HUES64 (cell line): ENCODE data around the gene PBOV1.

Source experiments
- H3K27ac ChIP-seq: 2 replicates; pipeline ENCODE4 v1.7.0; 2013; ENCODE audit warnings: low read depth, low read length, inconsistent platforms
- H3K27me3 ChIP-seq: 2 replicates; pipeline ENCODE4 v1.6.1; 2013; ENCODE audit warnings: mild to moderate bottlenecking, low read length; ENCODE audit not compliant: insufficient read depth
- H3K36me3 ChIP-seq: 2 replicates; pipeline ENCODE4 v1.6.1; 2013; ENCODE audit warnings: mild to moderate bottlenecking, low read length; ENCODE audit not compliant: insufficient read depth
- H3K4me1 ChIP-seq: 2 replicates; pipeline ENCODE4 v1.6.1; 2013; ENCODE audit warnings: mild to moderate bottlenecking, low read length, moderate library complexity; ENCODE audit not compliant: insufficient read depth
- H3K4me3 ChIP-seq: 2 replicates; pipeline ENCODE4 v1.5.1; 2013; ENCODE audit warnings: mild to moderate bottlenecking, low read length, moderate library complexity
- H3K9ac ChIP-seq: 2 replicates; pipeline ENCODE4 v1.6.1; 2013; ENCODE audit warnings: mild to moderate bottlenecking, low read depth, low read length
- H3K9me3 ChIP-seq: 2 replicates; pipeline ENCODE4 v1.6.1; 2013; ENCODE audit warnings: low read depth, low read length; ENCODE audit not compliant: insufficient read depth
- WGBS: fragments of 150-250, 120-280 bp; methylation state at CpG from one replicate; pipeline ENCODE4 v1.1.7; 2013; ENCODE audit warnings: missing lambda C conversion rate; 5-methylcytosine and 5-hydroxymethylcytosine counted together

Gene PBOV1

DNA sequence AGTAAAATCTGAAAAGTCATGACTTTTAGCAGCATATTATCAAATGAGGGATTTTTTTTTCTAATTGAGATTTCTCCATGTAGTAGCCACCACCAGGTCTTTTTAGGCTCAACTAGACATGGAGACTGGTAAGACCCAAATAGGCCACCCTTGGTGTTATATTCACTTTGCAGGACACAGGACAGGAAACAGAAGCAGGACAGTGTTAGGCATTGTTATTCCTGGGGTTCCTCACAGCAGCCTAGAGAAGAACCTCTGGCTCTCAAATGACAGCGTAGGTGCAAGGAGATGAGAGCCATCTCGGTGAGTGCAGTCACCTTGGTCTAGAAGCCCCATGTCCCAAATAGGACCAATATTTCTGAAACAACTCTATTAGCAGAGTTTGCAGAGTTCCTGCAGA, 19.2 kb upstream of the PBOV1 start:
- Histone ChIP-seq H3K4me1 (peaks cover 10% of the 10 kb centered on the region), H3K9ac (no peak overlapping the region), H3K36me3 (0 out of 2 replicates have a peak, but pooled peaks cover 3% of the 10 kb centered on the region), H3K27me3 (no peaks in the 10 kb centered on the region), H3K27ac (no peak overlapping the region), H3K9me3 (no peaks in the 10 kb centered on the region), H3K4me3 (no peak overlapping the region)
- WGBS = 78% methylated on average over 2 of the region's 2 CpGs

DNA sequence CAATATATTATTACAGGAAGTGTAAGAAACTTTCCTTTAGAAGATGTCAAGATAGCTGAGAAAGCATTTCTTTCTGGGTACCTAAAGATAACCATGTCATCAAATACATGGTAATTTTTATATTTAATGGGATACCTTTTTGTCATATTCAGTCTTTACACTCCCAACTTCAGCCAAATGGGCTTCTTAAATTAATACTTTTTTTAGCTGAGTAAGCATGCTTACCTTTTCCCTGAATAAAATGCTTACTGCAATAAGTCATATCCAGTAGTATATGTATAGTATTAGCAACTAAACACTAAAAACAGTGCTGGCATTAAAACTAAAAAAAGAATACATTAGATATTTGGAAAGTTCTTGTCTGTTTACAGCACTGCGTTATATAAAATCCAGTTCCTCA, 17.4 kb upstream of the PBOV1 start:
- peaks cover 10% of the 10 kb centered on the region for H3K4me1 ChIP-seq
- H3K4me3 ChIP-seq = no peak overlapping the region
- H3K36me3 ChIP-seq = 0 out of 2 replicates have a peak, but pooled peaks cover 3% of the 10 kb centered on the region
- no peak overlapping the region for H3K27ac ChIP-seq
- WGBS = 100% methylated on average over 1 of the region's 1 CpG
- no peak overlapping the region for H3K9ac ChIP-seq
- H3K27me3 ChIP-seq = no peaks in the 10 kb centered on the region
- H3K9me3 ChIP-seq = no peaks in the 10 kb centered on the region

DNA sequence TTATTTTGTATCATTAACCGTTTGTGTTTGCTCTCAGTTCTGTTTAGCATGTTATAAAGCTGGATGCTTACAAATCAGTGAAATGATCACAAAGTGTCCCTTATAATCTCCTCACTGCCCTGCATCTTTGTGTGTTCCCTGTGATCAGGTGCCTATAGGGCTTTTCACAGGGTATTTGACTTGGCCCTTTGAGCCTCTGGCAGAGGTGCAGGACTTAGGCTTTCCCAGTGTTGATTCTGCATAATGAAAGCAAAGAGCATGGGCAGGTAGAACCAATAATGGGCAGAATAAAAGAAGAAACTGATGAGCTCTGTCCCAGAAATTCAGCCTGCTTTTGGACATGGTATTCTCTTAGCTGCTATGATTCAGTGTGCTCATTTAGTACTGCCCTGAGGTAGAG, 16.9 kb upstream of the PBOV1 start:
- H3K9me3 ChIP-seq = no peaks in the 10 kb centered on the region
- no peak overlapping the region for H3K27ac ChIP-seq
- peaks cover 10% of the 10 kb centered on the region for H3K4me1 ChIP-seq
- WGBS = 86% methylated on average over 1 of the region's 1 CpG
- no peak overlapping the region for H3K4me3 ChIP-seq
- 0 out of 2 replicates have a peak, but pooled peaks cover 3% of the 10 kb centered on the region for H3K36me3 ChIP-seq
- no peaks in the 10 kb centered on the region for H3K27me3 ChIP-seq
- no peak overlapping the region for H3K9ac ChIP-seq

DNA sequence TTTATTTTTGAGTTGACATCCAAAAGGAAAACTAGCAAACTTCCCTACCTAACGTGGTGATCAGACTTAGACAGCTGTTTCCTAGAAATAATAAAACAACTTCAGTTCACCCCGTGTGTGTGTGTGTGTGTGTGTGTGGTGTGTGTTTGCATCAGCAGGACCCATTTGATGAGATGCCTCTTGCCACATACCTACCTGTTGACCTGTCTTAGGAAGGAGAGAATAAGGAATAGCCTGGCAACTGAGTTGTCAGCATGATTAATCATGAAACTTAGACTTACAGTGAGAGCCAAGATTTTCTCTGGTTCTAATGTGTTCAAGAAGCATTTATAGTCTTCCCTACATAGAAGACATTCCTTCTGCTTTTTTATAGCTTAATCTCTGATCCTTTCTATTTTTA, 16.1 kb upstream of the PBOV1 start:
- Histone ChIP-seq H3K27me3 (no peaks in the 10 kb centered on the region), H3K9ac (no peak overlapping the region), H3K36me3 (0 out of 2 replicates have a peak, but pooled peaks cover 3% of the 10 kb centered on the region), H3K9me3 (no peaks in the 10 kb centered on the region), H3K27ac (no peak overlapping the region), H3K4me3 (no peak overlapping the region), H3K4me1 (peaks cover 10% of the 10 kb centered on the region)
- WGBS = 73% methylated on average over 2 of the region's 2 CpGs

DNA sequence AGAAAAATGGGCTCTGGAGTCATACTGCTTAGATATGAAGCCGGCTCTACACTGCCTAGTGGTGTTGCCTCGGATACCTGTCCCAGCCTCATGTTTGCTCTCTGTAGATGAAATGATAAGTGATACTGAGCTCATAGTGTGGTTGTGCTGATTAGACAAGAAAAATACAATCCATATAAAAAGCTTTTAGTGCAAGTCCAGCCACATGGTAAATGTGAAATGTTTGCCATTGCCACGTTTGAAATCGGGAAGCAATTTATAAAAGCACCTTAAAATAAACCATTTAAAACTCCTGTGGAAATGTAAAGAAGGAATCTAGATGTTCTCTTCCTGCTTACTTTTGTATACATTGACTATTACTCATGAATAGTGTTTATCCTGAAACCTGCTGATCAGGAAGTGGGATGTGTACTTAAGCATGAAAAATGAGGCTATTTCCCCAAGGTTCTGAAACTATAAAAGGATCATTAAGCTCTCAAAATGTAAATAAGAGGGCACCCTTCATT, 13.1 kb upstream of the PBOV1 start:
- Histone ChIP-seq H3K36me3 (no peaks in the 10 kb centered on the region), H3K27me3 (no peaks in the 10 kb centered on the region), H3K4me1 (no peaks in the 10 kb centered on the region), H3K9ac (no peak overlapping the region), H3K27ac (no peak overlapping the region), H3K4me3 (no peak overlapping the region), H3K9me3 (no peaks in the 10 kb centered on the region)
- 89% methylated on average over 4 of the region's 4 CpGs for WGBS

DNA sequence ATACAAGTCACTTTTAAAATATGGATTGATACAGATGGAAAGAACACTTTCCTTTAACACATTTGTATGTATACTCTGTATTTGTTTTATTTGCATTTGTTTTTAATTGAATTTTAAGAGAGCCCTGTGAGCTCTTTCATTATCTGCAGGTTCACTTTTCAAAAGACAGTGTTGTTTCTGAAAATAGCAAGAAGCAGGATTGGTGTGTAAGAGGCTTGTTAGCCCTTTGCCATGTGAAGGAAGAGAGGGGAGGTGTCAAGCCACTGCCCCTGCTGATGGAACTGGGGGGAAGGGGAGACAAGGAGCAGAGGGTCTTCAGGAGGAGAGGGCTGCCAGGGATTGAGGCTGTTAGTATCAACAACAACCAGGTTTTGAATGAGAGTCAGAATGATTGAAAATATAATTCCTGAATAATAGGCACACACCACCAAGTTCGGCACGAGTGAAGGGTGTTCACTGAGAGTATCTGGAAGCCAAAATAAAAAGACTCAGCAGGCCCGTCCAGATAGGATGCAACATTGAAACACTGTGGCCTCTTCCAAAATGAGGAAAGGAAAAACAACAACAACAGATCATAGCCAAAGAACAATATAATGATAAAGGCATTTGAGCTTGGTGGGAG, 12.6 kb upstream of the PBOV1 start:
- Histone ChIP-seq H3K4me3 (no peak overlapping the region), H3K4me1 (no peaks in the 10 kb centered on the region), H3K9ac (no peak overlapping the region), H3K36me3 (no peaks in the 10 kb centered on the region), H3K27ac (no peak overlapping the region), H3K27me3 (no peaks in the 10 kb centered on the region), H3K9me3 (no peaks in the 10 kb centered on the region)
- WGBS = 96% methylated on average over 3 of the region's 3 CpGs

DNA sequence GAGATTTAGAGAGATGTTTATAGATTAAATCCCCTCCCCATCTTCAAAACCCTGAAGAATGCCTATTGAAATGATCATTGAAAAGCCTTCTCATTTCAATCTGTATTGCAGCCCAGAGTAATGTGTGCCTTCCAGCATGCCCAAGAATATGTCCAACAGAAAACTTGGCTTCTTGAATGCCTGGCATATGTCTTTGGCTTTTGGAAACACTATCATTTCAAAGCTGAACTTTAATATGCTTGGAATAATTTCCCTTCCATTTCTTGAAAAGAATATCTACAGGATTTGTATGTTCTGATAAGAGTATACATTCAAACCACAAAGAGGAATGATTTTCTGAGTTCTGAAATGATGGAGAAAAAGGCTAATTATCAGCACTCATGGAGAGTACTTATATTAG, 11.9 kb upstream of the PBOV1 start:
- no peaks in the 10 kb centered on the region for H3K4me1 ChIP-seq
- no peaks in the 10 kb centered on the region for H3K36me3 ChIP-seq
- no peak overlapping the region for H3K27ac ChIP-seq
- no peaks in the 10 kb centered on the region for H3K27me3 ChIP-seq
- no peaks in the 10 kb centered on the region for H3K9me3 ChIP-seq
- no peak overlapping the region for H3K9ac ChIP-seq
- H3K4me3 ChIP-seq = no peak overlapping the region

DNA sequence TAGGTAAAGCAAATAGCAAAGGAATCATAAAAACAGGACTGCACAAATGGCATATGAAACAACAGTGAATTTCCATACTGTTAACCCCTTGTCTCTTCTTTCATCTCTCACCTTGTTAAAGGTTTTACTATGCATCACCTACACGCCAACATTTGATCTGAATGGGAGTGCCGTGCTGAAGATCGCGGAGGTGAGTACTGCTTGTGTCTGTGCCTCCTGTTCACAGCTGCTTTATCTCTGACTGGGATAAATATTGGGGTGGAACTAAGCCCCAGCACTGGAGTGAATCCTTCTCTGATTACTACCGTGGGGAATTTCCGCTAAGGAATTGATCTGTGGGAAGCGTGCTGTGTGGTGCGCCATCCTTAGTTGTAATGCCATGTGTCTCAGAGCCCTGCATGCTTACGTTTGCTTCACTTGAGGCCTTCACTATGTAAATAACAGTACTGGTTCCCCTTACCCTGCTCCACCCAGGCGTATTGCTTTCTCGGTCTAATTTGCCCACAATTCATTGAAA, 11.4 kb upstream of the PBOV1 start:
- H3K36me3 ChIP-seq = no peaks in the 10 kb centered on the region
- no peaks in the 10 kb centered on the region for H3K27me3 ChIP-seq
- no peak overlapping the region for H3K27ac ChIP-seq
- no peak overlapping the region for H3K4me3 ChIP-seq
- H3K9me3 ChIP-seq = no peaks in the 10 kb centered on the region
- H3K4me1 ChIP-seq = no peaks in the 10 kb centered on the region
- 95% methylated on average over 11 of the region's 11 CpGs for WGBS
- H3K9ac ChIP-seq = no peak overlapping the region

DNA sequence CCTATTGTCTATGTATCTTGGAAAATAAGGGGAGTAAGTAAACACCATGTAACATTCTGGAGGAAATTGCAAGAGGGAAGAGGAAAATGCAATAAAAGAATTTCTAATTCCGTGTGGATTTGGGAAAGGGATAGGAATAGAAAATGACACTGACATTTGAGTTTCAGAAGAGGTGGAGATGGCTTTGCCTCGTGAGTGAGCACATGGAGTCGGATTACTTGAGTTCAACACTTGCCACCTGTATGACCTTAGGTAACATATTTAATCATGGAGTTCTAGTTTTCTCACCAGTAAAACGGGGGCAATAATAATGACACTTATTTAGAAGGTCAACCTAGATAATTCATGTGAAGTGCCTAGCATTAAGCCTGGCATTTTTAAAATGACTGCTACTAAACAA, 10.8 kb upstream of the PBOV1 start:
- Histone ChIP-seq H3K27ac (no peak overlapping the region), H3K27me3 (no peaks in the 10 kb centered on the region), H3K9ac (no peak overlapping the region), H3K4me1 (no peaks in the 10 kb centered on the region), H3K4me3 (no peak overlapping the region), H3K9me3 (no peaks in the 10 kb centered on the region), H3K36me3 (no peaks in the 10 kb centered on the region)
- WGBS = 78% methylated on average over 4 of the region's 4 CpGs

DNA sequence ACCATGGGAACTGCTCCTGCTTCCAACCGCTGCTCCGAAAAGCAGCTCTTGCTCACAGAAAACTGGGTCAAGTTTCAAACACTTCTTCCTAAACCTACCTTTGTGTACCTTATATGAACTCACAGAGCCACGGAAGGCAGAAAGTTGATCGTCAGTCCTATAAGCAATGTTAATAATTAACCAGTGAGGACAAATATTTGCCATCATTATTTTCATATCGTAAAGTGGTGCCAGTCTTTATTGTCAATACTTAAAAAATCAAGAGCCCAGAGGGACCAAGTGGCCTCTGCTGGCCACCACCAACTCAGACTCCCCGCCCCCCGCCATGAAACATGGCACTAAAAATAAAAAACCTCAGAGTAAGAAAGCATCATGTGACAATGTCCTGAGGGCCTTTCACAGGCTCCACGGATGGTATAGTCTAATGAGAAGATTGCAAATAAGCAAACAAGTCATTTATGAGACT, 9.1 kb upstream of the PBOV1 start:
- H3K4me1 ChIP-seq = no peaks in the 10 kb centered on the region
- no peaks in the 10 kb centered on the region for H3K27me3 ChIP-seq
- H3K4me3 ChIP-seq = no peak overlapping the region
- no peak overlapping the region for H3K9ac ChIP-seq
- H3K27ac ChIP-seq = no peak overlapping the region
- WGBS = 95% methylated on average over 8 of the region's 8 CpGs
- no peaks in the 10 kb centered on the region for H3K36me3 ChIP-seq
- H3K9me3 ChIP-seq = no peaks in the 10 kb centered on the region

DNA sequence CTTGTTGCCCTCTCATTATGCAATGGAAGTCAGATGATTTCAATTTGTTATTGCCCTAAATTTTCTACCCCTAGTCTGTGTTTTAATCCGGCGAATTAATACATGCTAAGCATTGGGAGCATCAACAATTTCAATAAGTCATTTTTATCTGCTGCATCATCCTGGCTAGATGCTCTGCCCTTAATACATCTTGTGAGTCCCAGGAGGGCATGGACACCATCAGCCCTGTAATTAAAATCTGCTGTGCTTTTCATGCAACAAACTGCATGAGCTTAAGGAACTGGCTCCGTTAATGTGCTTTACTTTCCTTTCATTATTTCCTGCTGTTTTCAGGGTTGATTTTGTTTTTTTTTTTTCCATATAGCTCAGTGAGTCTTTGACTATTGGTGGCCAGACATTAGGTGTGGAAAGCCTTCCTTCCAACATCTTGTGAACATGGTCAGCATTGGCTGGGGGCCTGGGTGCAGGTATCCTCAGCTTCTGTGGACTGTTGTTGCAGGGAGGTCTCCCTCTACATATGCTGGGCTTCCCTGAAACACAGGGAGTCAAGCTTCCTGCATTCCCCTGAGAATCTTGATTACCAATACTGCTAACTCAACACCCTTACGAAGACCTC, 8.5 kb upstream of the PBOV1 start:
- 92% methylated on average over 4 of the region's 4 CpGs for WGBS
- Histone ChIP-seq H3K9ac (no peak overlapping the region), H3K27me3 (no peaks in the 10 kb centered on the region), H3K9me3 (no peaks in the 10 kb centered on the region), H3K4me3 (no peak overlapping the region), H3K36me3 (no peaks in the 10 kb centered on the region), H3K4me1 (no peaks in the 10 kb centered on the region), H3K27ac (no peak overlapping the region)
